OCI-LY1 (cell line): Measurements from ENCODE around the gene CNTD1.

ENCODE experiments used
- H2AFZ ChIP-seq: fragments of 200-600 bp; sonication (generic), shearing (Covaris generic); 2 replicates; pipeline ENCODE4 v1.6.0; 2014; ENCODE audit warnings: antibody characterized with exemption, mild to moderate bottlenecking, low read length
- H3F3A ChIP-seq: fragments of 200-600 bp; sonication (generic), shearing (Covaris generic); 2 replicates; pipeline ENCODE4 v1.6.0; 2014; ENCODE audit warnings: mild to moderate bottlenecking, antibody characterized with exemption, low read length, moderate library complexity; ENCODE audit not compliant: insufficient read depth
- H3K27ac ChIP-seq: fragments of 200-600 bp; sonication (generic); 2 replicates; pipeline ENCODE4 v1.5.1; 2014; ENCODE audit warnings: low read length, mixed run types, mild to moderate bottlenecking, low read depth; ENCODE audit not compliant: poor library complexity, severe bottlenecking
- H3K27me3 ChIP-seq: fragments of 200-600 bp; sonication (generic); 2 replicates; pipeline ENCODE4 v1.6.0; 2014; ENCODE audit warnings: antibody characterized with exemption, mild to moderate bottlenecking, low read length, moderate library complexity; ENCODE audit not compliant: insufficient read depth
- H3K36me3 ChIP-seq: fragments of 200-600 bp; sonication (generic); 2 replicates; pipeline ENCODE4 v1.6.1; 2014; ENCODE audit warnings: mild to moderate bottlenecking, antibody characterized with exemption, low read length, moderate library complexity, mixed read lengths; ENCODE audit not compliant: insufficient read depth
- H3K4me1 ChIP-seq: fragments of 200-600 bp; sonication (generic); 2 replicates; pipeline ENCODE4 v1.5.1; 2014; ENCODE audit warnings: mild to moderate bottlenecking, low read length, moderate library complexity; ENCODE audit not compliant: insufficient read depth, severe bottlenecking
- H3K4me2 ChIP-seq: fragments of 200-600 bp; sonication (generic), shearing (Covaris generic); 2 replicates; pipeline ENCODE4 v1.6.1; 2014; ENCODE audit warnings: low read length
- H3K4me3 ChIP-seq: fragments of 200-600 bp; sonication (generic); 2 replicates; pipeline ENCODE4 v1.5.1; 2014; ENCODE audit warnings: low read length, low read depth, mild to moderate bottlenecking, mixed read lengths; ENCODE audit not compliant: poor library complexity, severe bottlenecking
- H3K79me2 ChIP-seq: fragments of 200-600 bp; shearing (Covaris generic); 2 replicates; pipeline ENCODE4 v1.6.1; 2016; ENCODE audit warnings: mixed run types, low read length, mixed read lengths; ENCODE audit not compliant: insufficient read depth
- H3K9ac ChIP-seq: fragments of 200-600 bp; sonication (generic), shearing (Covaris generic); 2 replicates; pipeline ENCODE4 v1.6.1; 2014; ENCODE audit warnings: mild to moderate bottlenecking, low read length, mixed read lengths
- H3K9me2 ChIP-seq: fragments of 200-600 bp; sonication (generic), shearing (Covaris generic); 2 replicates; pipeline ENCODE4 v1.6.1; 2014; ENCODE audit warnings: low read depth, mild to moderate bottlenecking, low read length, mixed read lengths
- H3K9me3 ChIP-seq: fragments of 200-600 bp; shearing (Covaris generic); 2 replicates; pipeline ENCODE4 v1.6.1; 2014; ENCODE audit warnings: low read length, mixed read lengths
- H4K20me1 ChIP-seq: fragments of 200-600 bp; sonication (generic), shearing (Covaris generic); 2 replicates; pipeline ENCODE4 v1.6.0; 2016; ENCODE audit warnings: mild to moderate bottlenecking, low read length; ENCODE audit not compliant: insufficient read depth
- EZH2 ChIP-seq: fragments of 200-600 bp; sonication (generic), shearing (Covaris generic); IDR thresholded peaks from 2 replicates; pipeline ENCODE4 v1.8.0; 2017; ENCODE audit warnings: borderline replicate concordance, mixed run types, mild to moderate bottlenecking, antibody characterized with exemption, low read length, moderate library complexity, mixed read lengths
- TF ChIP-seq, protein P1 (sequence below): fragments of 200-600 bp; sonication (generic), shearing (Covaris generic); IDR thresholded peaks from 2 replicates; pipeline ENCODE4 v1.5.1; 2017; ENCODE audit warnings: mild to moderate bottlenecking, antibody characterized with exemption, low read length, moderate library complexity, mixed read lengths

Gene CNTD1

DNA sequence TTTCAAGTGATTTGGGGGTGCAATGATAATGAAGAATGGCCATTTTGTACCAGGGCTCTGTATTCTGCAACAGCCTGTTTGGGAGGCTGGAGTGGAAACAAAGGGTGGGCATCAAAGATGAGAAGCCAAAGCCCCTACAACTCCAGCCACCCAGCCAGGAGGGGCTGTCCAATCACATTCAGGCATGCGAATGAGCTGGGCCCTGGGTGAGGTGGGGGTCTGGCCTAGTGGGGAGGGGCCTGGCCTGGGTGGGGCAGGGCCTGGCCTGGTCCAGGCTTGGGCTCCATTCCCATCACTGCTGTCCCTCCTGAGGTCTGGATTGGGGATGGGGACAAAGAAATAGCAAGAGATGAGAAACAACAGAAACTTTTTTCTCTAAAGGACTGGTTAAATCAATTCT lies 58.7 kb downstream of the CNTD1 start:
- Histone ChIP-seq H3K4me3 (no peak overlapping the region), H3K79me2 (no peaks in the 10 kb centered on the region), H3F3A (no peaks in the 10 kb centered on the region), H3K4me2 (no peak overlapping the region), H3K9me3 (no peaks in the 10 kb centered on the region), H3K9me2 (no peaks in the 10 kb centered on the region), H3K36me3 (no peaks in the 10 kb centered on the region), H3K27ac (no peak overlapping the region), H3K4me1 (peaks cover 6% of the 10 kb centered on the region), H3K27me3 (no peaks in the 10 kb centered on the region; the same call in 1 of the 2 replicates), H3K9ac (no peak overlapping the region), H2AFZ (no peak overlapping the region), H4K20me1 (no peaks in the 10 kb centered on the region)
- TF ChIP-seq EZH2 = no peak
- TF ChIP-seq, protein P1, sequence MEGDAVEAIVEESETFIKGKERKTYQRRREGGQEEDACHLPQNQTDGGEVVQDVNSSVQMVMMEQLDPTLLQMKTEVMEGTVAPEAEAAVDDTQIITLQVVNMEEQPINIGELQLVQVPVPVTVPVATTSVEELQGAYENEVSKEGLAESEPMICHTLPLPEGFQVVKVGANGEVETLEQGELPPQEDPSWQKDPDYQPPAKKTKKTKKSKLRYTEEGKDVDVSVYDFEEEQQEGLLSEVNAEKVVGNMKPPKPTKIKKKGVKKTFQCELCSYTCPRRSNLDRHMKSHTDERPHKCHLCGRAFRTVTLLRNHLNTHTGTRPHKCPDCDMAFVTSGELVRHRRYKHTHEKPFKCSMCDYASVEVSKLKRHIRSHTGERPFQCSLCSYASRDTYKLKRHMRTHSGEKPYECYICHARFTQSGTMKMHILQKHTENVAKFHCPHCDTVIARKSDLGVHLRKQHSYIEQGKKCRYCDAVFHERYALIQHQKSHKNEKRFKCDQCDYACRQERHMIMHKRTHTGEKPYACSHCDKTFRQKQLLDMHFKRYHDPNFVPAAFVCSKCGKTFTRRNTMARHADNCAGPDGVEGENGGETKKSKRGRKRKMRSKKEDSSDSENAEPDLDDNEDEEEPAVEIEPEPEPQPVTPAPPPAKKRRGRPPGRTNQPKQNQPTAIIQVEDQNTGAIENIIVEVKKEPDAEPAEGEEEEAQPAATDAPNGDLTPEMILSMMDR = no peak
